ENCODE data around the gene C2orf78. TPM values are rescaled to one million over a fixed set of nuclear protein-coding genes. Genes with fewer than 3 reads are reported as not detected.
A peak's percentile ranks its signal among the peaks of the same experiment; 100 is the strongest.
"Not testable (repeated sequence)": the region's sequence is repeated elsewhere in the genome, so short reads cannot be mapped to it uniquely, and the experiment has no call there.

Gene C2orf78
- not detected for total RNA-seq

DNA sequence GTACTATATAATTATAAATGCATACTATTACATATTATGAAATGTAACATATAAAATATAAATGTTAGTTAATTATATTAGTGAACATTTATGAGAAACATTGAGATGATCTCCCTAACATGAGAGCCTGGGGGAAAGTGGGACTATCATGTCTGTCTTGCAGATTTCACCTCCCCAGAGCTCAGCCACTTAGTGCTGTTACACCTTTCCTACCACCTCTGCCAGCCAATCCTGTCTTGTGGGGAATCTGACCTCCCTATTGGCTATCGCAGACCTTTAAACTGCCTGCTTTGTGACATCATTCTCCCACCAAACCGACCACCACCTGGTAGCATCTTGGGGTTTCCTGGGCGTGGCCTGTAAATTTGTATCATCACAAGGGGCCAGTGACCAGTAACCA lies at the start of gene C2orf78:
Gene C2orf78, plus strand, starts transcription at position 301 of the 400 bp plus-strand sequence. CDS start 127 bp downstream, outside the sequence.
- H3K4me3 Mint-ChIP-seq; H3K27ac Mint-ChIP-seq; CTCF ChIA-PET; DNase-seq; POLR2A ChIA-PET; H3K4me1 Mint-ChIP-seq (ENCODE audit: low read depth); H3K36me3 Mint-ChIP-seq; H3K27me3 Mint-ChIP-seq; H3K9me3 Mint-ChIP-seq: not testable (repeated sequence)
- intact Hi-C loops (cut with micrococcal nuclease): loop anchor here (10.0 kb wide), 1 partner anchor 89 kb away; no protein-coding TSS in a partner anchor

GRCh38 chr2:73736378-73736777 lies 47.6 kb upstream of the C2orf78 start:
- POLR2A ChIA-PET: interaction anchor here (1.2 to 1.5 kb wide), 3 partner anchors 11 to 384 kb away, joined by 3 to 5 read pairs (median 5); no protein-coding TSS in a partner anchor
- Mint-ChIP-seq H3K4me3 (peak overlapping the region; percentile 93), H3K4me1 (ENCODE audit: low read depth) (peaks cover 20% of the 10 kb centered on the region), H3K36me3 (peaks cover 30% of the 10 kb centered on the region), H3K27ac (peak overlapping the region; percentile 75), H3K27me3 (no peaks in the 10 kb centered on the region), H3K9me3 (no peaks in the 10 kb centered on the region)
- CTCF ChIA-PET: interaction anchor here (0.8 to 1.8 kb wide), 5 partner anchors 11 to 655 kb away, joined by 3 to 5 read pairs (median 5); no protein-coding TSS in a partner anchor
- intact Hi-C loops (cut with micrococcal nuclease): loop anchor here (5.0 to 10.0 kb wide), 4 partner anchors 191 to 664 kb away; partner anchors contain the start of genes ALMS1, DGUOK and SFXN5
- DNase-seq: no peak

- Mint-ChIP-seq H3K36me3 (peaks cover 29% of the 10 kb centered on the region), H3K9me3 (no peaks in the 10 kb centered on the region), H3K4me1 (ENCODE audit: low read depth) (peaks cover 20% of the 10 kb centered on the region), H3K27me3 (no peaks in the 10 kb centered on the region), H3K4me3 (peak within 1 kb of the TSS; percentile 93), H3K27ac (peak within 1 kb of the TSS; percentile 75)
- peak; percentile 98 for DNase-seq
- ChIA-PET CTCF (interaction anchor here (0.8 to 1.8 kb wide), 6 partner anchors 10 to 654 kb away, joined by 3 to 5 read pairs (median 4); no protein-coding TSS in a partner anchor), POLR2A (interaction anchor here (0.8 to 1.5 kb wide), 7 partner anchors 10 to 655 kb away, joined by 3 to 5 read pairs (median 3); partner anchors contain the start of genes CCT7 and DUSP11)
- intact Hi-C loops (cut with micrococcal nuclease): loop anchor here (1.0 to 10.0 kb wide), 7 partner anchors 43 to 717 kb away; partner anchors contain the start of genes ALMS1, CCT7, DGUOK and DUSP11
Observed at GRCh38 chr2:73736855-73737779, 46.9 kb upstream of the C2orf78 start, which contains the start of gene TPRKB. TSS of gene TPRKB (minus strand) at chr2:73737345. CDS start at chr2:73734569, 2,776 bp downstream.

DNA sequence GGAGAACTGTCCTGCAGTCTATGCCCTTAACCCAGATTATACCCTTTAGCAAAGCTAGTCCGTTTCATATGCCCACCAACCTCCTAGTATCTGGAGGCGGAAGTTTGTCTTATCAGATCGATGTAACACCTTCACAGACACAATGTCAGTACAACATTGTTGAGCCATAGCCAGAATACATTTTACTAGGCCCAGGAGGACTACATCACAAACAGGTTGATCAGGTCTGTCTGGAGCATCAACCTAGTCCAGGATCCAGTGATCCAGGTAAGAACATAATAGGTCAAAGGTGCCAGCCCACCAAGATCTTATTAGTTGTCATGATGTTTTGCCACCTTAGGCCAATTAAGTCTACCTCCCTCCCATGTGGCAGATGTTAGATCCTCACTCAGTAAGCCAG lies 44.9 kb upstream of the C2orf78 start:
- Mint-ChIP-seq H3K4me3 (no peak overlapping the region), H3K27ac (no peak overlapping the region), H3K9me3 (no peaks in the 10 kb centered on the region), H3K36me3 (peaks cover 24% of the 10 kb centered on the region), H3K27me3 (no peaks in the 10 kb centered on the region), H3K4me1 (ENCODE audit: low read depth) (peaks cover 20% of the 10 kb centered on the region)
- ChIA-PET CTCF (no interaction called here), POLR2A (no interaction called here)
- intact Hi-C loops (cut with micrococcal nuclease): loop anchor here (5.0 to 10.0 kb wide), 4 partner anchors 188 to 667 kb away; partner anchors contain the start of genes ALMS1, DGUOK and SFXN5
- DNase-seq: no peak

GRCh38 chr2:73740767-73741166 lies 43.2 kb upstream of the C2orf78 start:
- H3K27me3 Mint-ChIP-seq: no peaks in the 10 kb centered on the region
- no peak overlapping the region for H3K27ac Mint-ChIP-seq
- intact Hi-C loops (cut with micrococcal nuclease): no loop called here
- H3K4me3 Mint-ChIP-seq: no peak overlapping the region
- H3K36me3 Mint-ChIP-seq: peaks cover 24% of the 10 kb centered on the region
- no peak for DNase-seq
- H3K4me1 Mint-ChIP-seq (ENCODE audit: low read depth): peaks cover 19% of the 10 kb centered on the region
- ChIA-PET POLR2A (no interaction called here), CTCF (no interaction called here)
- H3K9me3 Mint-ChIP-seq: no peaks in the 10 kb centered on the region

- Mint-ChIP-seq H3K4me3 (no peak overlapping the region), H3K36me3 (peaks cover 32% of the 10 kb centered on the region), H3K9me3 (no peaks in the 10 kb centered on the region), H3K27ac (no peak overlapping the region), H3K27me3 (no peaks in the 10 kb centered on the region), H3K4me1 (ENCODE audit: low read depth) (peaks cover 15% of the 10 kb centered on the region)
- POLR2A ChIA-PET: interaction anchor here (2.0 kb wide), 1 partner anchor 9 kb away, joined by 5 read pairs; the partner anchor contains the start of gene TPRKB
- DNase-seq: no peak
- intact Hi-C loops (cut with micrococcal nuclease): no loop called here
- CTCF ChIA-PET: interaction anchor here (1.4 kb wide), 1 partner anchor 9 kb away, joined by 5 read pairs; the partner anchor contains the start of gene TPRKB
Observed at GRCh38 chr2:73746015-73746876, 37.7 kb upstream of the C2orf78 start.

DNA sequence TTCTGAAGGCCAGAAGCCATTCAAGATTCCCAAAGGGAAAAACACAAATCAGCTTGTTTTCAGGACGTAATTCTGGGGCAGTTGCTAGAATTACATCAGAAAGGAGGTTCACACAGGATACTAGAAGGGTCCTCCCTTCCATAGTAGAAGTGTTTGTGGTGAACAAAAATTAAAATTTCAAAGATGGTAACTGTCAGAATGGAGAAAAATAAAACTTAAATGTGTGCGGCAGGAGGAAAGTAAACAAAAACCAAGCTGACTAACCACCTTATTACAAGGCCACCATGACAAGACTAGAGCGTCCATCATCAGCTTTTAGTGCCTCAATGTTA lies 37.1 kb upstream of the C2orf78 start:
- no peaks in the 10 kb centered on the region for H3K27me3 Mint-ChIP-seq
- H3K4me1 Mint-ChIP-seq (ENCODE audit: low read depth): peaks cover 15% of the 10 kb centered on the region
- no peaks in the 10 kb centered on the region for H3K9me3 Mint-ChIP-seq
- H3K36me3 Mint-ChIP-seq: peaks cover 29% of the 10 kb centered on the region
- no peak overlapping the region for H3K4me3 Mint-ChIP-seq
- intact Hi-C loops (cut with micrococcal nuclease): no loop called here
- H3K27ac Mint-ChIP-seq: no peak overlapping the region
- no peak for DNase-seq
- POLR2A ChIA-PET: interaction anchor here (2.0 kb wide), 1 partner anchor 10 kb away, joined by 5 read pairs; the partner anchor contains the start of gene TPRKB
- CTCF ChIA-PET: interaction anchor here (1.4 kb wide), 1 partner anchor 10 kb away, joined by 5 read pairs; the partner anchor contains the start of gene TPRKB

GRCh38 chr2:73749314-73749713 lies 34.7 kb upstream of the C2orf78 start:
- POLR2A ChIA-PET: interaction anchor here (0.9 kb wide), 1 partner anchor 10 kb away, joined by 3 read pairs; no protein-coding TSS in a partner anchor
- no peak overlapping the region for H3K27ac Mint-ChIP-seq
- H3K4me1 Mint-ChIP-seq (ENCODE audit: low read depth): peaks cover 15% of the 10 kb centered on the region
- peaks cover 23% of the 10 kb centered on the region for H3K36me3 Mint-ChIP-seq
- intact Hi-C loops (cut with micrococcal nuclease): no loop called here
- H3K9me3 Mint-ChIP-seq: peaks cover 2% of the 10 kb centered on the region
- no peak for DNase-seq
- H3K4me3 Mint-ChIP-seq: no peak overlapping the region
- no peaks in the 10 kb centered on the region for H3K27me3 Mint-ChIP-seq
- CTCF ChIA-PET: interaction anchor here (0.9 kb wide), 1 partner anchor 348 kb away, joined by 3 read pairs; no protein-coding TSS in a partner anchor

GRCh38 chr2:73754332-73754731 lies 29.7 kb upstream of the C2orf78 start:
- H3K27me3 Mint-ChIP-seq; DNase-seq; H3K4me1 Mint-ChIP-seq (ENCODE audit: low read depth); POLR2A ChIA-PET; H3K27ac Mint-ChIP-seq; H3K9me3 Mint-ChIP-seq; H3K4me3 Mint-ChIP-seq: not testable (repeated sequence)
- H3K36me3 Mint-ChIP-seq: peaks cover 22% of the 10 kb centered on the region
- intact Hi-C loops (cut with micrococcal nuclease): loop anchor here (10.0 kb wide), 1 partner anchor 400 kb away; no protein-coding TSS in a partner anchor
- CTCF ChIA-PET: interaction anchor here (1.2 kb wide), 1 partner anchor 12 kb away, joined by 3 read pairs; no protein-coding TSS in a partner anchor

- intact Hi-C loops (cut with micrococcal nuclease): loop anchor here (10.0 kb wide), 1 partner anchor 395 kb away; no protein-coding TSS in a partner anchor
- no peak overlapping the region for H3K27ac Mint-ChIP-seq
- ChIA-PET POLR2A (interaction anchor here (0.6 kb wide), 1 partner anchor 9 kb away, joined by 3 read pairs; no protein-coding TSS in a partner anchor), CTCF (no interaction called here)
- H3K9me3 Mint-ChIP-seq: peaks cover 3% of the 10 kb centered on the region
- no peaks in the 10 kb centered on the region for H3K4me1 Mint-ChIP-seq (ENCODE audit: low read depth)
- peaks cover 31% of the 10 kb centered on the region for H3K36me3 Mint-ChIP-seq
- H3K27me3 Mint-ChIP-seq: no peaks in the 10 kb centered on the region
- no peak overlapping the region for H3K4me3 Mint-ChIP-seq
- no peak for DNase-seq
Observed at GRCh38 chr2:73759285-73759764, 24.7 kb upstream of the C2orf78 start.

DNA sequence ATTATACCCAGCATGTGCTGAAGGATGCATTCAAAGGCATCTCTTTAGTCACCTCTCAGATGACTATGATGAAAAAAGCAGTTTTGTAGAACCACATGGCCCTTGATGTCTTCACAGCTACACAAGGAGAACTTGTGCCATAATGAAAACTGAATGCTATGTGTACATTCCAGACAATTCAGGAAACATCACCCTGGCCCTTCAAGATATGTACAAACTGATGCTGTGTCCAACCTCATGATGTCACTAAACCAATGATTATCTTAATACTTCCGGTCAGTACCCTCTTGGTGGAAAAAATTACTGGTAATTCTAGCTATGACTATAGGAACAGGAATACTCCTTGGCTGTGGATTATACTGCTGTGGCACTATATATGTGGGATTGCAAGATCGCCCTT lies 24.1 kb upstream of the C2orf78 start:
- ChIA-PET POLR2A (interaction anchor here (0.6 kb wide), 1 partner anchor 10 kb away, joined by 3 read pairs; no protein-coding TSS in a partner anchor), CTCF (no interaction called here)
- no peaks in the 10 kb centered on the region for H3K27me3 Mint-ChIP-seq
- no peaks in the 10 kb centered on the region for H3K9me3 Mint-ChIP-seq
- intact Hi-C loops (cut with micrococcal nuclease): loop anchor here (10.0 kb wide), 1 partner anchor 395 kb away; no protein-coding TSS in a partner anchor
- H3K36me3 Mint-ChIP-seq: peaks cover 28% of the 10 kb centered on the region
- H3K27ac Mint-ChIP-seq: no peak overlapping the region
- DNase-seq: no peak
- H3K4me3 Mint-ChIP-seq: no peak overlapping the region
- H3K4me1 Mint-ChIP-seq (ENCODE audit: low read depth): no peaks in the 10 kb centered on the region
